Panc1 (cell line): ENCODE data around the gene PDGFD. TPM values are rescaled to one million over a fixed set of nuclear protein-coding genes. Genes with fewer than 3 reads are reported as not detected.

Source experiments
- ATAC-seq: fragments of 200-7000 bp; cut with Tn5 transposase; 2 replicates; pipeline ENCODE4 v1.9.1; 2020; ENCODE audit warnings: mild to moderate bottlenecking, moderate library complexity
- BruUV-seq: library from RNA; stranded (reverse); fragments of 400-500 nt; replicated peaks from 2 replicates; lab custom pipeline; 2021; lab: Mats Ljungman, UMichigan
- CTCF ChIA-PET: fragments of 300-600 bp; sonication (Branson Sonifier 250); formaldehyde crosslinking; loops from one replicate; lab custom pipeline; 2022; ENCODE audit warnings: antibody characterized with exemption; lab: Charles Lee
- POLR2A ChIA-PET: fragments of 300-600 bp; sonication (Branson Sonifier 250); formaldehyde crosslinking; loops from one replicate; lab custom pipeline; 2022; ENCODE audit warnings: antibody characterized with exemption; lab: Charles Lee
- DNase-seq: peaks from one replicate; pipeline ENCODE4 v3.0.0-alpha.2; 2010; ENCODE audit warnings: low read depth, low spot score
- H3K27ac ChIP-seq: 2 replicates; pipeline ENCODE4 v1.5.1; 2011; ENCODE audit warnings: mild to moderate bottlenecking, low read length, inconsistent platforms
- H3K27me3 ChIP-seq: fragments of 200-500 bp; sonication (Bioruptor generic); 2 replicates; pipeline ENCODE4 v1.6.0; 2014; ENCODE audit warnings: low read length, inconsistent platforms; ENCODE audit not compliant: control insufficient read depth, insufficient read depth
- H3K36me3 ChIP-seq: fragments of 200-500 bp; sonication (Bioruptor generic); 2 replicates; pipeline ENCODE4 v1.5.1; 2014; ENCODE audit warnings: inconsistent platforms, mild to moderate bottlenecking, low read length, moderate library complexity; ENCODE audit not compliant: control insufficient read depth, insufficient read depth
- H3K4me1 ChIP-seq: 2 replicates; pipeline ENCODE4 v1.5.1; 2011; ENCODE audit warnings: inconsistent platforms, mild to moderate bottlenecking, low read length, moderate library complexity; ENCODE audit not compliant: control insufficient read depth, insufficient read depth
- H3K4me3 ChIP-seq, 2 experiments: 2 replicates each; pipeline ENCODE4 v1.5.1; 2011 to 2012; ENCODE audit warnings: low read depth in 2 of 2, low read length in 2 of 2, mild to moderate bottlenecking in 2 of 2, inconsistent platforms in 1 of 2, moderate library complexity in 1 of 2
- H3K9me3 ChIP-seq: fragments of 200-500 bp; sonication (Bioruptor generic); 2 replicates; pipeline ENCODE4 v1.5.1; 2014; ENCODE audit warnings: low read depth, mild to moderate bottlenecking, inconsistent platforms, low read length, moderate library complexity; ENCODE audit not compliant: control insufficient read depth, insufficient read depth
- CTCF ChIP-seq: fragments of 450-650 bp; IDR thresholded peaks from 2 replicates; pipeline ENCODE4 v1.5.1; 2017; ENCODE audit warnings: mild to moderate bottlenecking
- POLR2AphosphoS5 ChIP-seq: IDR thresholded peaks from 2 replicates; pipeline ENCODE4 v1.6.1; 2012; ENCODE audit warnings: mild to moderate bottlenecking, low read depth, low read length, moderate library complexity
- REST ChIP-seq, 2 experiments: IDR thresholded peaks; 2 replicates each; pipeline ENCODE4 v1.6.1; 2011 to 2012; ENCODE audit warnings: low read depth in 2 of 2, control low read depth in 1 of 2, low read length in 1 of 2, mild to moderate bottlenecking in 1 of 2, moderate library complexity in 1 of 2; ENCODE audit not compliant: insufficient read depth in 1 of 2
- SIN3A ChIP-seq: IDR thresholded peaks from 2 replicates; pipeline ENCODE4 v1.6.1; 2012; ENCODE audit warnings: low read depth, mild to moderate bottlenecking, low read length, moderate library complexity, borderline replicate concordance; ENCODE audit not compliant: insufficient read depth
- TCF7L2 ChIP-seq: IDR thresholded peaks from 2 replicates; pipeline ENCODE4 v1.6.1; 2011; ENCODE audit warnings: mild to moderate bottlenecking, low read depth, low read length, inconsistent platforms
- in situ Hi-C: cut with HindIII; loops from 2 replicates; pipeline ENCODE4 v1.10.0; 2016; ENCODE audit warnings: low sequenced_read_pairs, low pct_unique_long_range_greater_than_20kb
- intact Hi-C: fragments of 100-400 bp; cut with micrococcal nuclease; formaldehyde crosslinking; loops from one replicate; pipeline ENCODE4 v1.10.0; 2022; ENCODE audit not compliant: unreplicated experiment
- total RNA-seq: library from RNA; stranded (reverse); gene quantifications from one replicate; pipeline ENCODE4 v1.2.1, GENCODE V29; 2021; ENCODE audit not compliant: unreplicated experiment

The PDGFD gene
- total RNA-seq, 1 experiment from 2014 or later = 1.3 TPM

- no peaks in the 10 kb centered on the region for H3K27me3 ChIP-seq
- ChIA-PET POLR2A (no interaction called here), CTCF (no interaction called here)
- no TSS peak for BruUV-seq
- H3K4me3 ChIP-seq = no peak overlapping the region
- H3K27ac ChIP-seq = no peak overlapping the region
- H3K9me3 ChIP-seq = no peaks in the 10 kb centered on the region
- in situ Hi-C loops = no loop called here
- H3K36me3 ChIP-seq = no peaks in the 10 kb centered on the region
- DNase-seq (no peak), ATAC-seq (no peak)
- TF ChIP-seq SIN3A = no peak
- no peak for TF ChIP-seq REST (IDR thresholded peaks at IDR 0.05; ENCODE audit: insufficient read depth in 1 of 2, low read depth in 2 of 2, low read length in 1 of 2)
- no peak for TF ChIP-seq CTCF
- TF ChIP-seq TCF7L2 = no peak
- no peak for TF ChIP-seq POLR2AphosphoS5
- intact Hi-C loops = no loop called here
- H3K4me1 ChIP-seq = no peaks in the 10 kb centered on the region
Measured at GRCh38 chr11:103898065-103898464, 265.9 kb downstream of the PDGFD start.

GRCh38 chr11:103897160-103897936 is 266.6 kb downstream of the PDGFD start:
- CTCF ChIA-PET = no interaction called here
- ATAC-seq (no peak), DNase-seq (no peak)
- no peaks in the 10 kb centered on the region for H3K9me3 ChIP-seq
- in situ Hi-C loops = no loop called here
- TF ChIP-seq SIN3A (no peak), POLR2AphosphoS5 (no peak), TCF7L2 (no peak)
- no peak overlapping the region for H3K27ac ChIP-seq
- no peaks in the 10 kb centered on the region for H3K4me1 ChIP-seq
- BruUV-seq = no TSS peak
- no peak overlapping the region for H3K4me3 ChIP-seq
- POLR2A ChIA-PET = no interaction called here
- H3K36me3 ChIP-seq = no peaks in the 10 kb centered on the region
- no peaks in the 10 kb centered on the region for H3K27me3 ChIP-seq
- intact Hi-C loops = no loop called here

GRCh38 chr11:103895106-103895505 is 268.8 kb downstream of the PDGFD start:
- intact Hi-C loops = no loop called here
- Histone ChIP-seq H3K27ac (no peak overlapping the region), H3K9me3 (no peaks in the 10 kb centered on the region), H3K36me3 (no peaks in the 10 kb centered on the region), H3K27me3 (no peaks in the 10 kb centered on the region), H3K4me3 (no peak overlapping the region), H3K4me1 (no peaks in the 10 kb centered on the region)
- DNase-seq (no peak), ATAC-seq (no peak)
- in situ Hi-C loops = no loop called here
- POLR2A ChIA-PET = no interaction called here
- CTCF ChIA-PET = no interaction called here
- no TSS peak for BruUV-seq
- TF ChIP-seq REST (IDR thresholded peaks at IDR 0.05; ENCODE audit: insufficient read depth in 1 of 2, low read depth in 2 of 2, low read length in 1 of 2) = no peak
- TF ChIP-seq POLR2AphosphoS5 = no peak
- TF ChIP-seq TCF7L2 = no peak
- TF ChIP-seq SIN3A = no peak
- no peak for TF ChIP-seq CTCF
